HepG2 (cell line): ENCODE results near the gene POLR1C. TPM values are rescaled to one million over a fixed set of nuclear protein-coding genes. Genes with fewer than 3 reads are reported as not detected.

Experiments used
- ATAC-seq: fragments of 200-7000 bp; cut with Tn5 transposase; 3 replicates; pipeline ENCODE4 v1.9.1; 2020; ENCODE audit warnings: mild to moderate bottlenecking, moderate library complexity
- BruUV-seq: library from RNA; stranded (reverse); fragments of 400-500 nt; replicated peaks from 2 replicates; lab custom pipeline; 2021; lab: Mats Ljungman, UMichigan
- CTCF ChIA-PET: fragments of 300-600 bp; formaldehyde crosslinking; extraction: SDS; loops from one replicate; lab custom pipeline; 2021; ENCODE audit warnings: low total read pairs, inconsistent platforms, low intra/inter-chr PET ratio; lab: Yijun Ruan, JAX
- POLR2A ChIA-PET: fragments of 350-600 bp; sonication (Branson Sonifier 250); formaldehyde crosslinking; loops from one replicate; lab custom pipeline; 2020; ENCODE audit warnings: antibody characterized with exemption, inconsistent platforms; lab: Yijun Ruan, JAX
- DNase-seq: peaks from one replicate; pipeline ENCODE4 v3.0.0-alpha.2; 2015; ENCODE audit warnings: low spot score
- FAIRE-seq: peaks from 3 replicates; lab custom pipeline; 2011; peaks lifted over from hg19 to GRCh38; lab: Jason Lieb, UNC
- H2AFZ ChIP-seq: one replicate; pipeline ENCODE4 v1.6.1; 2011; ENCODE audit warnings: low read length, inconsistent platforms
- H3K27ac ChIP-seq: fragments of 300-600 bp; 3 replicates; pipeline ENCODE4 v1.8.0; 2011; ENCODE audit warnings: mixed run types, mild to moderate bottlenecking, mixed read lengths, low read length, inconsistent platforms; ENCODE audit not compliant: insufficient read depth; ENCODE audit errors: extremely low read length
- H3K27me3 ChIP-seq, 2 experiments: fragments of 200-600 bp in 1 of 2; 2 replicates in 1 of 2; 3 replicates in 1 of 2; pipeline versions ENCODE4 v1.6.0 to v1.8.0; 2011; ENCODE audit warnings: low read length in 2 of 2, mild to moderate bottlenecking in 2 of 2, moderate library complexity in 2 of 2, inconsistent platforms in 1 of 2; ENCODE audit not compliant: insufficient read depth in 2 of 2, control insufficient read depth in 1 of 2
- H3K36me3 ChIP-seq, 2 experiments: fragments of 200-600 bp in 1 of 2; replicated peaks in 1 of 2; 2 replicates in 1 of 2; 3 replicates in 1 of 2; pipeline versions ENCODE4 v1.5.1 to v1.8.0; 2011; ENCODE audit warnings: low read length in 2 of 2, inconsistent platforms in 1 of 2; ENCODE audit not compliant: insufficient read depth in 2 of 2, control insufficient read depth in 1 of 2
- H3K4me1 ChIP-seq: 2 replicates; pipeline ENCODE4 v1.5.1; 2012; ENCODE audit warnings: low read length, inconsistent platforms; ENCODE audit not compliant: insufficient read depth
- H3K4me2 ChIP-seq: 2 replicates; pipeline ENCODE4 v1.6.0; 2011; ENCODE audit warnings: low read depth, low read length, inconsistent platforms
- H3K4me3 ChIP-seq, 3 experiments: fragments of 200-600 bp in 1 of 3; sonication (generic), shearing (Covaris generic) in 1 of 3; replicated peaks in 1 of 3; 2 replicates each; pipeline ENCODE4 v1.5.1; 2011 to 2016; ENCODE audit warnings: low read length in 3 of 3, inconsistent platforms in 2 of 3, low read depth in 2 of 3, mild to moderate bottlenecking in 2 of 3, control low read depth in 1 of 3, mixed read lengths in 1 of 3; ENCODE audit not compliant: insufficient read depth in 1 of 3
- H3K79me2 ChIP-seq: one replicate; pipeline ENCODE4 v1.6.1; 2011; ENCODE audit warnings: low read length, inconsistent platforms; ENCODE audit not compliant: insufficient read depth
- H3K9ac ChIP-seq: 2 replicates; pipeline ENCODE4 v1.6.0; 2011; ENCODE audit warnings: mild to moderate bottlenecking, low read depth, low read length, inconsistent platforms; ENCODE audit not compliant: insufficient read depth
- H3K9me3 ChIP-seq: 2 replicates; pipeline ENCODE4 v1.5.1; 2012; ENCODE audit warnings: mild to moderate bottlenecking, low read length
- H4K20me1 ChIP-seq: 2 replicates; pipeline ENCODE4 v1.6.0; 2011; ENCODE audit warnings: inconsistent platforms, mild to moderate bottlenecking, low read length, moderate library complexity; ENCODE audit not compliant: insufficient read depth
- ATAD3A ChIP-seq: sonication (generic); formaldehyde crosslinking; IDR thresholded peaks from 2 replicates; pipeline ENCODE4 v1.4.0; 2020; ENCODE audit warnings: missing genetic modification reagents
- HNRNPK ChIP-seq: fragments of 200-400 bp; formaldehyde crosslinking; IDR thresholded peaks from 2 replicates; pipeline ENCODE4 v1.6.1; 2018; ENCODE audit warnings: low read length, low read depth, moderate library complexity, mild to moderate bottlenecking; ENCODE audit not compliant: poor library complexity, severe bottlenecking
- NONO ChIP-seq, 2 experiments: fragments of 450-650 bp in 1 of 2; sonication (generic) in 1 of 2; formaldehyde crosslinking in 1 of 2; IDR thresholded peaks in 1 of 2; conservative IDR thresholded peaks in 1 of 2; 2 replicates each; pipeline versions ENCODE4 v1.6.1 to v1.8.0; 2017 to 2022; ENCODE audit warnings: mild to moderate bottlenecking in 1 of 2, missing genetic modification reagents in 1 of 2, moderate library complexity in 1 of 2
- NR0B2 ChIP-seq: sonication (generic); formaldehyde crosslinking; IDR thresholded peaks from 2 replicates; pipeline ENCODE4 v1.4.0; 2020; ENCODE audit warnings: mild to moderate bottlenecking, missing genetic modification reagents
- PLSCR1 ChIP-seq: sonication (generic); formaldehyde crosslinking; IDR thresholded peaks from 2 replicates; pipeline ENCODE4 v1.5.0; 2020; ENCODE audit warnings: missing genetic modification reagents, mild to moderate bottlenecking, borderline replicate concordance
- POLR2G ChIP-seq: fragments of 200-400 bp; formaldehyde crosslinking; IDR thresholded peaks from 2 replicates; pipeline ENCODE4 v1.6.1; 2018; ENCODE audit warnings: mild to moderate bottlenecking, low read depth, low read length, moderate library complexity
- PRMT3 ChIP-seq: sonication (generic); formaldehyde crosslinking; IDR thresholded peaks from 2 replicates; pipeline ENCODE4 v1.8.1; 2022; ENCODE audit warnings: low read depth, mild to moderate bottlenecking, moderate library complexity, missing genetic modification reagents, borderline replicate concordance
- RBM22 ChIP-seq: fragments of 200-400 bp; formaldehyde crosslinking; optimal IDR thresholded peaks from 2 replicates; pipeline ENCODE3; 2017; ENCODE audit warnings: mild to moderate bottlenecking, low read length, moderate library complexity
- SSRP1 ChIP-seq: IDR thresholded peaks from 2 replicates; pipeline ENCODE4 v1.6.1; 2016; ENCODE audit warnings: control low read depth
- TFAP4 ChIP-seq: sonication (generic); IDR thresholded peaks from 2 replicates; pipeline ENCODE4 v1.6.1; 2016; ENCODE audit warnings: low read depth, borderline replicate concordance
- THRA ChIP-seq: sonication (generic); formaldehyde crosslinking; IDR thresholded peaks from 2 replicates; pipeline ENCODE4 v1.4.0; 2020; ENCODE audit warnings: missing genetic modification reagents, borderline replicate concordance
- XRCC5 ChIP-seq: fragments of 200-400 bp; formaldehyde crosslinking; optimal IDR thresholded peaks from 2 replicates; pipeline ENCODE3; 2017; ENCODE audit warnings: mild to moderate bottlenecking, low read length
- ZBTB49 ChIP-seq: sonication (generic); formaldehyde crosslinking; IDR thresholded peaks from 2 replicates; pipeline ENCODE4 v1.4.0; 2020; ENCODE audit warnings: missing genetic modification reagents, borderline replicate concordance
- ZC3H13 ChIP-seq: sonication (generic); formaldehyde crosslinking; IDR thresholded peaks from 2 replicates; pipeline ENCODE4 v1.8.1; 2023; ENCODE audit warnings: mild to moderate bottlenecking, missing genetic modification reagents, moderate library complexity
- ZNF12 ChIP-seq: sonication (generic); formaldehyde crosslinking; IDR thresholded peaks from 2 replicates; pipeline ENCODE4 v1.5.0; 2020; ENCODE audit warnings: missing genetic modification reagents
- ZNF674 ChIP-seq: sonication (generic); formaldehyde crosslinking; IDR thresholded peaks from 2 replicates; pipeline ENCODE4 v1.5.0; 2020; ENCODE audit warnings: low read depth, mild to moderate bottlenecking, missing genetic modification reagents
- ZNF75D ChIP-seq: sonication (generic); formaldehyde crosslinking; IDR thresholded peaks from 2 replicates; pipeline ENCODE4 v1.8.1; 2023; ENCODE audit warnings: missing genetic modification reagents, mild to moderate bottlenecking, borderline replicate concordance
- whole genome bisulfite sequencing: methylation state at CpG from one replicate; pipeline ENCODE4 v1.1.6; 2017; ENCODE audit warnings: low lambda C conversion rate; 5-methylcytosine and 5-hydroxymethylcytosine counted together
- in situ Hi-C: cut with HindIII; loops from 2 replicates; pipeline ENCODE4 v1.10.0; 2017; ENCODE audit warnings: low pct_unique_long_range_greater_than_20kb; ENCODE audit not compliant: extremely low pct_ligation_motif_present
- intact Hi-C: fragments of 100-400 bp; cut with micrococcal nuclease; formaldehyde crosslinking; loops from one replicate; pipeline ENCODE4 v1.10.0; 2022; ENCODE audit not compliant: unreplicated experiment
- polyA plus RNA-seq, 8 experiments: library from polyadenylated mRNA; depleted of rRNA in 3 of 8; stranded (reverse) in 7 of 8; unstranded in 1 of 8; fragments of >200 nt; fragmentation: Illumina TruSeq in 4 of 8; extraction: Trizol in 4 of 8; gene quantifications; 2 replicates each; pipeline versions ENCODE4 v1.2.1 to v1.2.3, GENCODE V29; 2011 to 2016; ENCODE audit warnings: low read depth in 4 of 8, missing spikeins in 1 of 8, mixed read lengths in 1 of 8; ENCODE audit not compliant: insufficient read depth in 1 of 8
- total RNA-seq, 5 experiments: library from RNA; depleted of rRNA; stranded (reverse); fragments of >200 nt; fragmentation: Illumina TruSeq; extraction: Trizol; gene quantifications; 2 replicates each; pipeline ENCODE4 v1.2.3, GENCODE V29; 2016; ENCODE audit warnings: low read depth in 1 of 5

Gene POLR1C
- total and polyA plus RNA-seq, 2 of the 13 experiments (the other 11 are each of a cell fraction or from before 2014, with no cell fraction given): 62.6 to 72.2 TPM

GRCh38 chr6:43520097-43520496, 3.2 kb downstream of the POLR1C start:
- Histone ChIP-seq H3K27ac (no peak overlapping the region), H2AFZ (no peak overlapping the region), H4K20me1 (no peaks in the 10 kb centered on the region), H3K4me2 (no peak overlapping the region), H3K36me3 (peaks cover 46 to 67% of the 10 kb centered on the region in 2 experiments), H3K4me3 (no peak overlapping the region), H3K4me1 (peaks cover 26% of the 10 kb centered on the region), H3K79me2 (peaks cover 43% of the 10 kb centered on the region), H3K9me3 (no peaks in the 10 kb centered on the region), H3K27me3 (peaks cover 0 to 5% of the 10 kb centered on the region in 2 experiments; a peak in 1 of 5 replicates), H3K9ac (no peak overlapping the region)
- CTCF ChIA-PET: no interaction called here
- ATAC-seq (no peak), DNase-seq (no peak), FAIRE-seq (no peak)
- intact Hi-C loops: no loop called here
- WGBS: 100% methylated on average over 8 of the region's 8 CpGs
- BruUV-seq: no TSS peak
- in situ Hi-C loops: no loop called here
- POLR2A ChIA-PET: interaction anchor here (1.3 to 1.6 kb wide), 2 partner anchors 93 to 110 kb away, joined by 3 to 4 read pairs; partner anchors contain the start of genes ABCC10 and GTPBP2
- TF ChIP-seq ATAD3A (no peak), PLSCR1 (CRISPR knock-in tag) (no peak), ZNF75D (CRISPR knock-in tag) (no peak), HNRNPK (no peak), RBM22 (peak; percentile 90), ZBTB49 (CRISPR knock-in tag) (no peak), ZNF674 (CRISPR knock-in tag) (no peak), NR0B2 (CRISPR knock-in tag) (no peak), NONO (IDR thresholded peaks at IDR 0.05) (no peak), NONO (CRISPR knock-in tag; conservative IDR thresholded peaks at IDR 0.05) (0 out of 2 replicates have a peak, but pooled peaks have one; percentile 51), TFAP4 (no peak), XRCC5 (no peak), ZC3H13 (CRISPR knock-in tag) (peak; percentile 36; the same call in 1 of the 2 replicates), SSRP1 (CRISPR knock-in tag) (peak; percentile 45; the same call in 1 of the 2 replicates), THRA (no peak), PRMT3 (no peak), POLR2G (0 out of 2 replicates have a peak, but pooled peaks have one; percentile 30), ZNF12 (CRISPR knock-in tag) (no peak)
